ENCODE results near the gene PIP4K2C.
"Not testable (repeated sequence)": the region's sequence is repeated elsewhere in the genome, so short reads cannot be mapped to it uniquely, and the experiment has no call there.

The PIP4K2C gene

GRCh38 chr12:57626921-57627445 lies 36.0 kb downstream of the PIP4K2C start:
- DNase-seq, result no peak
- in situ Hi-C loops (cut with HindIII; ENCODE audit: low pct_ligation_motif_present, low pct_unique_long_range_greater_than_20kb, low sequenced_read_pairs), result no loop called here

- in situ Hi-C loops (cut with HindIII; ENCODE audit: low pct_ligation_motif_present, low pct_unique_long_range_greater_than_20kb, low sequenced_read_pairs), result no loop called here
- DNase-seq, result no peak
Observed at GRCh38 chr12:57627501-57628279, 36.7 kb downstream of the PIP4K2C start.

- no peak for DNase-seq
- in situ Hi-C loops (cut with HindIII; ENCODE audit: low pct_ligation_motif_present, low pct_unique_long_range_greater_than_20kb, low sequenced_read_pairs), result no loop called here
Observed at GRCh38 chr12:57628280-57629191, 37.5 kb downstream of the PIP4K2C start.

- in situ Hi-C loops (cut with HindIII; ENCODE audit: low pct_ligation_motif_present, low pct_unique_long_range_greater_than_20kb, low sequenced_read_pairs), result no loop called here
- no peak for DNase-seq
Observed at GRCh38 chr12:57629897-57630471, 39.0 kb downstream of the PIP4K2C start.

- in situ Hi-C loops (cut with HindIII; ENCODE audit: low pct_ligation_motif_present, low pct_unique_long_range_greater_than_20kb, low sequenced_read_pairs), result no loop called here
- DNase-seq, result no peak
Observed at GRCh38 chr12:57630891-57631433, 40.0 kb downstream of the PIP4K2C start.

GRCh38 chr12:57631566-57632072 lies 40.6 kb downstream of the PIP4K2C start:
- no peak for DNase-seq
- in situ Hi-C loops (cut with HindIII; ENCODE audit: low pct_ligation_motif_present, low pct_unique_long_range_greater_than_20kb, low sequenced_read_pairs), result no loop called here

GRCh38 chr12:57632073-57632957 lies 41.3 kb downstream of the PIP4K2C start:
- DNase-seq, result peak; percentile 37
- in situ Hi-C loops (cut with HindIII; ENCODE audit: low pct_ligation_motif_present, low pct_unique_long_range_greater_than_20kb, low sequenced_read_pairs), result no loop called here

GRCh38 chr12:57632958-57633840 lies 42.2 kb downstream of the PIP4K2C start, which contains the start of gene B4GALNT1:
TSS of gene B4GALNT1 (minus strand) at chr12:57633201. CDS start at chr12:57632132, 1,069 bp downstream.
- in situ Hi-C loops (cut with HindIII; ENCODE audit: low pct_ligation_motif_present, low pct_unique_long_range_greater_than_20kb, low sequenced_read_pairs), result no loop called here
- DNase-seq, result peak; percentile 83

- in situ Hi-C loops (cut with HindIII; ENCODE audit: low pct_ligation_motif_present, low pct_unique_long_range_greater_than_20kb, low sequenced_read_pairs), result not testable (repeated sequence)
Observed at GRCh38 chr12:57636731-57637130, 45.7 kb downstream of the PIP4K2C start.

GRCh38 chr12:57637364-57637763 lies 46.4 kb downstream of the PIP4K2C start:
- DNase-seq, result no peak
- in situ Hi-C loops (cut with HindIII; ENCODE audit: low pct_ligation_motif_present, low pct_unique_long_range_greater_than_20kb, low sequenced_read_pairs), result no loop called here

More at GRCh38 chr12:57636731-57637130, 45.7 kb downstream of the PIP4K2C start:
- DNase-seq, result not testable (repeated sequence)

- no peak for DNase-seq
- in situ Hi-C loops (cut with HindIII; ENCODE audit: low pct_ligation_motif_present, low pct_unique_long_range_greater_than_20kb, low sequenced_read_pairs), result no loop called here
Observed at GRCh38 chr12:57638096-57638495, 47.1 kb downstream of the PIP4K2C start.

- in situ Hi-C loops (cut with HindIII; ENCODE audit: low pct_ligation_motif_present, low pct_unique_long_range_greater_than_20kb, low sequenced_read_pairs), result no loop called here
- no peak for DNase-seq
Observed at GRCh38 chr12:57640175-57641042, 49.4 kb downstream of the PIP4K2C start.

- in situ Hi-C loops (cut with HindIII; ENCODE audit: low pct_ligation_motif_present, low pct_unique_long_range_greater_than_20kb, low sequenced_read_pairs), result no loop called here
- no peak for DNase-seq
Observed at GRCh38 chr12:57641699-57642442, 50.9 kb downstream of the PIP4K2C start.

GRCh38 chr12:57645990-57646658 lies 55.1 kb downstream of the PIP4K2C start:
- DNase-seq, result peak; percentile 55
- in situ Hi-C loops (cut with HindIII; ENCODE audit: low pct_ligation_motif_present, low pct_unique_long_range_greater_than_20kb, low sequenced_read_pairs), result not testable (repeated sequence)

GRCh38 chr12:57646659-57647049 lies 55.7 kb downstream of the PIP4K2C start:
- DNase-seq; in situ Hi-C loops (cut with HindIII; ENCODE audit: low pct_ligation_motif_present, low pct_unique_long_range_greater_than_20kb, low sequenced_read_pairs): not testable (repeated sequence)

All from ACHN (cell line).